Esophagus squamous epithelium (tissue), 5 donors: ENCODE results near the gene CABLES1. TPM values are rescaled to one million over a fixed set of nuclear protein-coding genes. Genes with fewer than 3 reads are reported as not detected.
A peak's percentile ranks its signal among the peaks of the same experiment; 100 is the strongest.

ENCODE experiments used
- DNase-seq: peaks from one replicate; lab custom pipeline; 2025; lab: John Stamatoyannopoulos, UW
- H3K27ac ChIP-seq, 4 donors: fragments of 200-600 bp; sonication (generic); one replicate each; pipeline ENCODE4 v1.5.1; 2016 to 2019; ENCODE audit warnings: mild to moderate bottlenecking in 1 of 4
- H3K27me3 ChIP-seq, 4 donors: fragments of 200-600 bp; sonication (generic); 1 replicate in 3 of 4; 2 replicates in 1 of 4; pipeline versions ENCODE4 v1.5.1 to v1.6.0; 2017 to 2021; ENCODE audit warnings: antibody characterized with exemption in 1 of 4
- H3K36me3 ChIP-seq, 3 donors: fragments of 200-600 bp; sonication (generic); one replicate each; pipeline ENCODE4 v1.5.1; 2016 to 2019
- H3K4me1 ChIP-seq, 3 donors: fragments of 200-600 bp; sonication (generic); one replicate each; pipeline ENCODE4 v1.5.1; 2017 to 2019
- H3K4me3 ChIP-seq, 4 donors: fragments of 200-600 bp; sonication (generic); 1 replicate in 3 of 4; 2 replicates in 1 of 4; pipeline ENCODE4 v1.5.1; 2016 to 2019; ENCODE audit warnings: mild to moderate bottlenecking in 2 of 4, moderate library complexity in 1 of 4
- H3K9me3 ChIP-seq, 3 donors: fragments of 200-600 bp; sonication (generic); one replicate each; pipeline ENCODE4 v1.5.1; 2016 to 2019
- CTCF ChIP-seq, 6 experiments: fragments of 450-650 bp in 4 of 6; fragments of 200-600 bp in 2 of 6; sonication (generic) in 2 of 6; IDR thresholded peaks; one replicate each; pipeline ENCODE4 v1.5.1; 2016 to 2019; ENCODE audit warnings: antibody characterized with exemption in 6 of 6, mild to moderate bottlenecking in 4 of 6, moderate library complexity in 4 of 6
- POLR2A ChIP-seq, 4 donors: fragments of 450-650 bp; IDR thresholded peaks; one replicate each; pipeline ENCODE4 v1.6.1; 2017; ENCODE audit warnings: antibody characterized with exemption in 4 of 4, mild to moderate bottlenecking in 4 of 4, moderate library complexity in 3 of 4
- WGBS, 2 donors: methylation state at CpG; one replicate each; pipeline ENCODE4 v1.1.5; 2018; 5-methylcytosine and 5-hydroxymethylcytosine counted together
- intact Hi-C: fragments of 100-400 bp; cut with DNase I; formaldehyde crosslinking; loops from one replicate; pipeline ENCODE4 v1.15.0; 2022
- total RNA-seq, 4 donors: library from RNA; depleted of rRNA; stranded (reverse); fragments of >200 nt; gene quantifications; one replicate each; pipeline ENCODE4 v1.1.0, GENCODE V29; 2016
- donor health status: DM: yes; HTN: yes; CAD: no.

The CABLES1 gene
- total RNA-seq, 4 donors from 2014 or later = 4.4 to 9.9 (median 8.5) TPM

GRCh38 chr18:23179416-23179815 lies 44.1 kb downstream of the CABLES1 start:
- intact Hi-C loops = no loop called here
- Histone ChIP-seq H3K27ac (peak overlapping the region in 3 of 4 donors; percentile 28 to 71 (median 53)), H3K36me3 (no peaks in the 10 kb centered on the region), H3K27me3 (no peaks in the 10 kb centered on the region), H3K4me1 (peaks cover 0 to 16% (median 0%) of the 10 kb centered on the region in 3 donors), H3K9me3 (no peaks in the 10 kb centered on the region), H3K4me3 (no peak overlapping the region)
- TF ChIP-seq POLR2A (IDR thresholded peaks at IDR 0.05) (no peak), CTCF (IDR thresholded peaks at IDR 0.05) (no peak)
- DNase-seq = no peak
- WGBS, 2 donors = 76 to 83% methylated on average over 5 of the region's 6 CpGs

DNA sequence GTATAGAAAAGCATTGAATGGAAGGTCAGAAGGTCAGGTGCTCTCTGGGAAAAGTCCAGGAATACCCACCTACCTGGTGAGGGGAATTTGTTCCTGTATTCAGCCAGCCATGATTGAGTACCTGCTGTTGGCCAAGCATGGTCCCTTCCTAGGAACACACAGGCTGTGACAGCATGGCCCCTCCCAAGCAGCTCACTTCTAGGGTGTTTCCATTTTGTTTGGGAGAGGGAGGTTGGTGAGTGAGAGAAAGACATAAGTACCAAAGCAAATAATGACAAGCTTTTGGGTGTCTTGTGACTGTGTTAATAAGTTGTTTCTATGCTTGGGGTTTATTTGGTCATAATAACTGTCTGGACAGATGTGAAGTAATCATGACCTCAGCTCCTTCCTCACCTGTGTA lies 46.3 kb downstream of the CABLES1 start:
- DNase-seq = no peak
- no peak overlapping the region for H3K4me3 ChIP-seq
- H3K9me3 ChIP-seq = no peaks in the 10 kb centered on the region
- H3K36me3 ChIP-seq = no peaks in the 10 kb centered on the region
- peaks cover 0 to 16% (median 0%) of the 10 kb centered on the region in 3 donors for H3K4me1 ChIP-seq
- H3K27ac ChIP-seq = no peak overlapping the region
- TF ChIP-seq CTCF (IDR thresholded peaks at IDR 0.05) (no peak), POLR2A (IDR thresholded peaks at IDR 0.05) (no peak)
- no peaks in the 10 kb centered on the region for H3K27me3 ChIP-seq
- intact Hi-C loops = no loop called here

DNA sequence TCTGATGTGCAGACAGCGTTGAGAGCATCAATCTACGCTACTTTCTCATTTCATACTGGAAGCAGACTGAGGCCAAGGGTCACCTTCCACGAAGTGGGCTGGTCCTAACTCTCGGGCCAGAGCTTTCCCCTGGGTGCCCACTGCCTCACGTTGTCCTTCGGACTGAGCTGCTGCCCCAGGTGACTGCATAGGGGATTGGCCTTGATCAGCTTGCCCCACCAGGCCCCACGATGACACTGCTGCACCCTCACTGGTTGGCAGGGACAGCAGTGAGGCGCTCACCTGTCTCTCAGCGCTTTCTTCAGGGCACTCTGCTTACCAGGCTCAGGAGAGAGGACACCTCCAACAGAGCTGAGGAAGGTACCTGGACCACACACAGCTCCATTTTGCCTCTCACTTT lies 47.3 kb downstream of the CABLES1 start:
- WGBS, 2 donors = 76 to 91% methylated on average over 3 to 9 of the region's 9 CpGs
- H3K27ac ChIP-seq = no peak overlapping the region

DNA sequence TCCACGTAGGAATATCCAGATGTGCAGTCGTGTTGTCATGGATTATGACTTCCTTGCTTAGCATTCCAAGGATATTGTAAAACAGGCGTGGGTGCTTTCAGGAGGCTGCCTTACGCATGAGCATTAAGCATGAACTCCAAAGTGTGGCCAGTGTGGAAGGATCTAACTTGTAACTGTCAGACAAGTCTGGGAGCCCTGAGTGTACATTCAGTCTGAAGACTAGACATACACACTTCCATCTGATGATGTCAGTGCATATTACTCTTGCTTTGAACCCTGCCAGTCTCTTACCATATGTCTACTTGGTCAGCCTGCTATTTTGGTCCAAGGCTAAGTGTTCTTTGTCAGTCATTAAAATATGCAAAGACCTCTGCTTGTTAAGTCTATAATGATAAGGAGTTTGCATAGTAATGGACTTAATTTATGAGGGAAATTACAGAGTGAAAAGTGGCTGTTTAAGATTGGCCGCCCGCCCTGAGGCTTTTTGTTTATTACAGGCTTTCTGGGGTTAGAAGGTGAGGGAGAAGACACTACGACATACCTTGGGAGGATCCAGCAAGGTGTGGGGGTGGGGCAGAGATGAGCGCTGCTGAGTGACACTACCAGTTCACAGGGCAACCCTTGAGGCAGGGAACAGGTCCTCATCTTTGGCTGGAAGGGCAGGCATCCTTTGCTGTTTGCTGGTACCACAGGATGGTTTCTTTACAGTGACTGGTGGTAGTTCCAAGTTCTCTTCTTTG lies 48.3 kb downstream of the CABLES1 start:
- intact Hi-C loops = no loop called here
- TF ChIP-seq CTCF (IDR thresholded peaks at IDR 0.05) (no peak), POLR2A (IDR thresholded peaks at IDR 0.05) (no peak)
- Histone ChIP-seq H3K4me1 (peaks cover 0 to 12% (median 0%) of the 10 kb centered on the region in 3 donors), H3K36me3 (no peaks in the 10 kb centered on the region), H3K27me3 (no peaks in the 10 kb centered on the region), H3K27ac (no peak overlapping the region), H3K9me3 (no peaks in the 10 kb centered on the region), H3K4me3 (no peak overlapping the region)
- 74 to 84% methylated on average over 7 to 8 of the region's 8 CpGs for WGBS, 2 donors
- DNase-seq = no peak

More for the DNA sequence above, 47.3 kb downstream of the CABLES1 start:
- no peak for DNase-seq
- TF ChIP-seq POLR2A (IDR thresholded peaks at IDR 0.05) (no peak), CTCF (IDR thresholded peaks at IDR 0.05) (no peak)
- no peak overlapping the region for H3K4me3 ChIP-seq
- H3K36me3 ChIP-seq = no peaks in the 10 kb centered on the region
- H3K4me1 ChIP-seq = peaks cover 0 to 16% (median 0%) of the 10 kb centered on the region in 3 donors
- no peaks in the 10 kb centered on the region for H3K9me3 ChIP-seq
- no peaks in the 10 kb centered on the region for H3K27me3 ChIP-seq
- intact Hi-C loops = no loop called here

DNA sequence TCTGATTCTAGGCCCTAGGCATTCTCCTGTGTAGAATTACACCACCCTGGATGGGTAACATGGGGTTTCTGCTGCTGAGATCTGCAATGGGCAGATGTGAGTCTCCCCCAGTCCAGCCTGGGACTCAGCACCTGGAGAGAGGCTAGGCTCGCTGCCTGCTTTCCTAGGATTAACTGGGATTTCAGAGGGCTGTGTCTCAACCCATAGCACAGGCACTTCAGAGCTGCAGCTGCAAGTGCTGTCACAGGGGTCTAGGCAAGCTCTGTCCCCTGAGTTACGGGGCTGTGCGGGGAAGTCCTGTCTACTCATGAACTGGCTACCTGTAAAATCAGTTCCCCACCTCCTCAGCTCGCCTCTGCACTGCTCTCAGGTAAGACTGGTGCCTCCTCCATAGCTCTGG lies 51.5 kb downstream of the CABLES1 start:
- no peaks in the 10 kb centered on the region for H3K27me3 ChIP-seq
- no peak overlapping the region for H3K4me3 ChIP-seq
- peaks cover 0 to under 1% (median 0%) of the 10 kb centered on the region in 3 donors for H3K4me1 ChIP-seq
- DNase-seq = no peak
- H3K36me3 ChIP-seq = peaks cover 0 to 16% (median 0%) of the 10 kb centered on the region in 3 donors
- intact Hi-C loops = no loop called here
- TF ChIP-seq CTCF (IDR thresholded peaks at IDR 0.05) = no peak
- no peak overlapping the region for H3K27ac ChIP-seq
- no peaks in the 10 kb centered on the region for H3K9me3 ChIP-seq
- WGBS, 2 donors = 96 to 100% methylated on average over 2 to 3 of the region's 4 CpGs
